A549 (cell line): ENCODE measurements around the gene CCDC197. TPM values are rescaled to one million over a fixed set of nuclear protein-coding genes. Genes with fewer than 3 reads are reported as not detected.

ENCODE experiments used
- ATAC-seq, 2 experiments: fragments of 200-7000 bp in 1 of 2; fragments of >200 bp in 1 of 2; cut with Nextera tagmentation in 1 of 2; cut with Tn5 transposase in 1 of 2; 3 replicates each; pipeline versions ENCODE4 v1.8.0 to v1.9.1; 2018 to 2020; ENCODE audit warnings: mild to moderate bottlenecking in 1 of 2, moderate library complexity in 1 of 2
- CTCF ChIA-PET: fragments of 300-600 bp; sonication (Branson Sonifier 250); formaldehyde crosslinking; extraction: SDS; loops from one replicate; lab custom pipeline; 2021; ENCODE audit warnings: antibody characterized with exemption, inconsistent platforms; lab: Yijun Ruan, JAX
- POLR2A ChIA-PET: fragments of 350-600 bp; formaldehyde crosslinking; extraction: SDS; loops from one replicate; lab custom pipeline; 2021; ENCODE audit warnings: antibody characterized with exemption, inconsistent platforms; lab: Yijun Ruan, JAX
- DNase-seq, 2 experiments: peaks; one replicate each; pipeline versions ENCODE4 v3.0.0 to v3.0.0-alpha.2; 2011 to 2016; ENCODE audit warnings: low read depth in 1 of 2, low spot score in 1 of 2
- FAIRE-seq: peaks from 2 replicates; lab custom pipeline; 2011; peaks lifted over from hg19 to GRCh38; lab: Jason Lieb, UNC
- H3K27ac ChIP-seq, 2 experiments: fragments of >200 bp; sonication (Bioruptor Twin); formaldehyde crosslinking; 3 replicates each; pipeline ENCODE4 v1.5.1; 2016 to 2017
- H3K4me1 ChIP-seq: fragments of >200 bp; sonication (Bioruptor Twin); formaldehyde crosslinking; 3 replicates; pipeline ENCODE4 v1.6.1; 2016
- H3K4me2 ChIP-seq: fragments of >200 bp; sonication (Bioruptor Twin); formaldehyde crosslinking; 3 replicates; pipeline ENCODE4 v1.6.1; 2016
- H3K4me3 ChIP-seq: fragments of >200 bp; sonication (Bioruptor Twin); formaldehyde crosslinking; 3 replicates; pipeline ENCODE4 v1.5.1; 2016
- H3K9me3 ChIP-seq: fragments of >200 bp; sonication (Bioruptor Twin); formaldehyde crosslinking; 3 replicates; pipeline ENCODE4 v1.6.1; 2016
- CBX2 ChIP-seq: fragments of 200-600 bp; sonication (generic); IDR thresholded peaks from 2 replicates; pipeline ENCODE4 v1.6.1; 2016; ENCODE audit warnings: low read depth, mild to moderate bottlenecking, borderline replicate concordance
- CEBPB ChIP-seq, 2 experiments: fragments of >200 bp in 1 of 2; sonication (Bioruptor Twin) in 1 of 2; formaldehyde crosslinking in 1 of 2; IDR thresholded peaks; 2 replicates each; pipeline ENCODE4 v1.6.1; 2012 to 2016
- EHMT2 ChIP-seq: fragments of 200-600 bp; sonication (generic); IDR thresholded peaks from 2 replicates; pipeline ENCODE4 v1.6.1; 2016; ENCODE audit warnings: antibody characterized with exemption, low read depth, mild to moderate bottlenecking, moderate library complexity
- FOXS1 ChIP-seq: fragments of 250-450 bp; sonication (Bioruptor Pico); IDR thresholded peaks from 2 replicates; pipeline ENCODE4 v1.5.0; 2020; ENCODE audit warnings: mild to moderate bottlenecking, moderate library complexity
- GATA3 ChIP-seq: IDR thresholded peaks from 2 replicates; pipeline ENCODE4 v1.6.1; 2012; ENCODE audit warnings: borderline replicate concordance
- HDAC2 ChIP-seq: fragments of 200-600 bp; sonication (generic); IDR thresholded peaks from 2 replicates; pipeline ENCODE4 v1.6.1; 2016
- HEYL ChIP-seq: fragments of 250-450 bp; sonication (Bioruptor Pico); IDR thresholded peaks from 2 replicates; pipeline ENCODE4 v1.8.0; 2021; ENCODE audit warnings: mild to moderate bottlenecking, moderate library complexity
- HOXA7 ChIP-seq: fragments of 250-450 bp; sonication (Bioruptor Pico); IDR thresholded peaks from 2 replicates; pipeline ENCODE4 v1.5.0; 2020; ENCODE audit warnings: mild to moderate bottlenecking, moderate library complexity
- HOXB13 ChIP-seq: fragments of 250-450 bp; sonication (Bioruptor Pico); IDR thresholded peaks from 2 replicates; pipeline ENCODE4 v1.5.0; 2020; ENCODE audit warnings: low read depth, mild to moderate bottlenecking, moderate library complexity
- KDM5A ChIP-seq: fragments of 200-600 bp; sonication (generic); IDR thresholded peaks from 2 replicates; pipeline ENCODE4 v1.6.1; 2016; ENCODE audit warnings: antibody characterized with exemption, mild to moderate bottlenecking
- MAFK ChIP-seq: fragments of 450-650 bp; IDR thresholded peaks from 2 replicates; pipeline ENCODE4 v1.6.1; 2014; ENCODE audit not compliant: partially characterized antibody
- MYC ChIP-seq: IDR thresholded peaks from 2 replicates; pipeline ENCODE4 v1.6.1; 2012; ENCODE audit warnings: mild to moderate bottlenecking, inconsistent platforms, low read length, improper control_type of control experiment, borderline replicate concordance
- NR3C1 ChIP-seq: fragments of >200 bp; sonication (Bioruptor Twin); formaldehyde crosslinking; IDR thresholded peaks from 3 replicates; pipeline ENCODE4 v1.6.1; 2017
- POLR2AphosphoS2 ChIP-seq: conservative IDR thresholded peaks from 2 replicates; pipeline ENCODE4 v1.6.1; 2012; ENCODE audit warnings: low read length, improper control_type of control experiment, inconsistent platforms
- RAD21 ChIP-seq, 2 experiments: fragments of >200 bp in 1 of 2; sonication (Bioruptor Twin) in 1 of 2; formaldehyde crosslinking in 1 of 2; IDR thresholded peaks in 1 of 2; conservative IDR thresholded peaks in 1 of 2; 2 replicates in 1 of 2; 3 replicates in 1 of 2; pipeline ENCODE4 v1.6.1; 2012 to 2018; ENCODE audit warnings: inconsistent platforms in 1 of 2
- RCOR1 ChIP-seq: fragments of 150-350 bp; IDR thresholded peaks from 2 replicates; pipeline ENCODE4 v1.6.1; 2014; ENCODE audit warnings: antibody characterized with exemption, low read length, low read depth
- RFX5 ChIP-seq: fragments of 450-650 bp; IDR thresholded peaks from 2 replicates; pipeline ENCODE4 v1.7.1; 2014; ENCODE audit warnings: antibody characterized with exemption, mild to moderate bottlenecking, moderate library complexity
- RNF2 ChIP-seq: fragments of 200-600 bp; sonication (generic); IDR thresholded peaks from 2 replicates; pipeline ENCODE4 v1.6.1; 2016; ENCODE audit warnings: low read depth, mild to moderate bottlenecking, antibody characterized with exemption, moderate library complexity, borderline replicate concordance
- SMC3 ChIP-seq: fragments of >200 bp; sonication (Bioruptor Twin); formaldehyde crosslinking; IDR thresholded peaks from 3 replicates; pipeline ENCODE4 v1.6.1; 2018; ENCODE audit warnings: inconsistent platforms
- SREBF2 ChIP-seq: fragments of 450-650 bp; IDR thresholded peaks from 2 replicates; pipeline ENCODE4 v1.6.1; 2014; ENCODE audit warnings: mild to moderate bottlenecking, moderate library complexity
- ZFP36 ChIP-seq: fragments of 450-650 bp; IDR thresholded peaks from 2 replicates; pipeline ENCODE4 v1.6.1; 2014; ENCODE audit warnings: borderline replicate concordance; ENCODE audit not compliant: partially characterized antibody
- WGBS: methylation state at CpG from one replicate; pipeline ENCODE4 v1.1.6; 2017; ENCODE audit errors: missing lambda C conversion rate; 5-methylcytosine and 5-hydroxymethylcytosine counted together
- polyA plus RNA-seq, 4 experiments: library from polyadenylated mRNA; depleted of rRNA in 3 of 4; stranded (reverse); fragments of >200 nt; fragmentation: RNase III in 1 of 4; extraction: RNeasy Plus Mini Kit Qiagen cat#74134 plus additional on column Dnase treatment in 1 of 4; gene quantifications; 2 replicates in 3 of 4; 3 replicates in 1 of 4; pipeline ENCODE4 v1.2.3, GENCODE V29; 2011 to 2017
- TF ChIP-seq, protein P1 (sequence below): fragments of 450-650 bp; IDR thresholded peaks from 2 replicates; pipeline ENCODE4 v1.6.1; 2014; ENCODE audit warnings: antibody characterized with exemption
- TF ChIP-seq, protein P2 (sequence below): fragments of >200 bp; sonication (Bioruptor Twin); formaldehyde crosslinking; IDR thresholded peaks from 3 replicates; pipeline ENCODE4 v1.5.1; 2016

Gene CCDC197
- polyA plus RNA-seq, 2 of the 4 experiments (the other 2 are of a cell fraction) = not detected

DNA sequence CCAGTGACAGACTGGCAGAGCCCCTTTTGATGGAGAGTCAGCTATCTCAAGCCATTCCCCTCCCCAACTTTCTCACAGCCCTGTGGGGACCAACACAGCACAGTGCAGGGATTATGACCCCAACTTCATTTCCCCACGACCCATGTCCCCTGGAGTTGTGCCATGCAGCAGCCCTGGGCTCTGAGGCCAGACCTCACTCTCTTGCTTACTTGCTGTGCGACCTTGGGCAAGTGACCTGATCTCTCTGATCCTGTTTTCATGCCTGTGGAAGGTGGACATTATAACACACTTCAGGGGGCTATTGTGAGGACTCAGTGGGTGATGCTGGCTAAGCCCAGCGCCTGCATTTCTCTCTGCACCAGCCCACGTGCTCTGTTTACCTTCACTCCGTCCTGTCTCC, 43.1 kb downstream of the CCDC197 start (continued):
- TF ChIP-seq MYC (no peak), EHMT2 (no peak), RFX5 (no peak), RNF2 (no peak), GATA3 (no peak)

DNA sequence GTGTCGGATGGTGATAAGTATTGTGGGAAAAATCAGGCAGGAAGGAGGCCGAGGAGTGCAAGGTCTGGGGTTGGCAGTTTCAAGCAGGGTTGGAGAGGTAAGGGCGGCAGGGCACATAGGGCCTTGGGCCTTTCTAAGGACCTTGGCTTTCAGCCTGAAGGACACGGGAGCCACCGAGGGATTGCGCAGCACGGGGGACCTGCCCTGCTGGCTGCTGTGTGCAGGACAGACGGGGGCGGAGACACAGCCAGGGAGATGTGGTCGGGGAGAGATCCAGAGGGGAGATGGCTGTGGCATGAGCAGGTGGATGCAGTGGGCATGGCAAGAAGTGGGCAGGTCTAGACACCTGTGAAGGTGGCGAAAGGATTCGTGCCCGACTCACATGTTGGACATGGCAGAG, 43.7 kb downstream of the CCDC197 start:
- WGBS = 82% methylated on average over 13 of the region's 13 CpGs
- no peak for ATAC-seq
- CTCF ChIA-PET = interaction anchor here (1.0 to 2.2 kb wide), 3 partner anchors 96 to 140 kb away, joined by 3 to 6 read pairs (median 6); no protein-coding TSS in a partner anchor
- no peaks in the 10 kb centered on the region for H3K9me3 ChIP-seq
- no peak for TF ChIP-seq HDAC2
- TF ChIP-seq, all 56 proteins: peak for 0
- H3K4me1 ChIP-seq = no peaks in the 10 kb centered on the region
- no peak overlapping the region for H3K27ac ChIP-seq
- FAIRE-seq = no peak
- DNase-seq = no peak
- no peak overlapping the region for H3K4me2 ChIP-seq
- H3K4me3 ChIP-seq = no peak overlapping the region
- POLR2A ChIA-PET = no interaction called here

DNA sequence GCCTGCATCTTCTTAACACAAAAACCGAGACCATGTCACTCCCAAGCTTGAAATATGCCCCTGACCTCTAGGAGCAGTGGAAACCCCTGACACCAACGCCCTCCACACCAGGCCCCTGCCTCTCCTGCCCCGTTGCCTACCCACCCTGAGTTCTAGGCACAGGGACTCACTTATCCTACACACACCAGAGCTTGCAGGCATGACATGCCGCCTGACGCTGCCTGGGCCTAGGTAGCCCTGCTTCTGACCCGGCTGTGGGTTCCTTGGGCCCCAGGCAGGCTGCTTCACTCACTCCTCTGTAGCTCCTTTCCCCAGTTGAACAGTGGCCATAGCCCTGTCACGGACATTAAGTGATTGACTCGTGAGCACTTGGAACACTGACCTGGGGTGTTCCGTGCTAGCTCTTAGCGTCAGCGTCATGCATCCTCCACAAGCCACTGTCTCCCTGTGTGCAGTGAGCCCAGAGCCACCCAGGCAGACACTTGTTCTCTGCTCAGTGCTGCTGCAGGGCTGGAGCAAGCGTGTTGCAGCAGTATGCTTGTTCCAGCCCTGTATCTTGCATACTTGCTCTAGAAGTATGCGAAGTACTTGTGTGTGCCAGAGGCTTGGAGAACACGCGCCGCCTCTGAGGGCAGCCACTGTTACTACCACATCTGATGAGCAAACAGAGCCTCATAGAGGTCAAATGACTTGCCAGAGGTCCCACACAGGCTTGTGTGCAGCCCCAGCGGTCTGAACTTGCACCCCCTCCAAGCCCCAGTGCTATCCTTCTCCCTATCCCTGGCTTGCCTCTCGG, 44.6 kb downstream of the CCDC197 start:
- WGBS = 83% methylated on average over 18 of the region's 18 CpGs
- POLR2A ChIA-PET = no interaction called here
- TF ChIP-seq SMC3 = no peak
- TF ChIP-seq RNF2 = no peak
- TF ChIP-seq CEBPB (IDR thresholded peaks at IDR 0.05) = no peak
- no peak for TF ChIP-seq RCOR1
- Histone ChIP-seq H3K27ac (no peak overlapping the region), H3K4me1 (no peaks in the 10 kb centered on the region), H3K4me2 (no peak overlapping the region), H3K4me3 (no peak overlapping the region), H3K9me3 (no peaks in the 10 kb centered on the region)
- no peak for FAIRE-seq
- CTCF ChIA-PET = interaction anchor here (0.7 to 1.5 kb wide), 4 partner anchors 13 to 139 kb away, joined by 3 to 6 read pairs (median 4); no protein-coding TSS in a partner anchor
- peak; percentile 8 to 15; a peak in 3 of 6 replicates for ATAC-seq
- DNase-seq = no peak

DNA sequence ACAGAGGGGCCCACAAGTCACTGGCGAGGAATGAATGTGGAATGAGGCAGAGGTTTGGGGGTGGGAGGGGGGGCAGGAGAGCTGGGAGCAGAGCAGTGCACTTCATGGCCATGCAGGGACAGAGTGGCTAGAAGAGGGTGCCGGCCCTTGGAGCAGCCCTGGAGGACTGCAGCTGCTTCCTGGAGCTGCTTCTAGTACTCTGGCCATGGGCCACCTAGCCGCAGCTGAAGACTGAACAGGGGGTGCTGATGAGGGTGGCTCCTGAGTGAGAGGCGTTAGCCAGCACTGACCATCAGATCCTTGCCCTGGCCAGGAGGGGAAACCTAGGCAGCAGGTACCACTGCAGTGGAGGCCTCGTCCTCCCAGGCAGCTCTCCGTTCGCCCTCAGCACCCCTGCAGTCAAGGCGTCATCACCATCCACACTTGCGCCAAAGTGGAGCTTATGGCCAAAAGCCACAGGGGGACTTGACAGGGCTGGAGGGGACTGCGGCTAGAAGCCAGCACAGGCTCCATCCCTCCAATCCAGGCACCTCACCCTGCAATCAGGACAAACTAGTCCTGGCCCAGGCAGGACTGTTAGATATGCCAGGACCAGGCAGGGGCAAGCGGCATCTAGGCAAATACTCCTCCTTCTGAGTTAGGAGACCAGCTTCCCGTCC, 45.5 kb downstream of the CCDC197 start:
- ChIA-PET POLR2A (no interaction called here), CTCF (interaction anchor here (0.7 to 1.5 kb wide), 4 partner anchors 9 to 103 kb away, joined by 3 to 4 read pairs (median 4); no protein-coding TSS in a partner anchor)
- no peak for DNase-seq
- 93% methylated on average over 10 of the region's 12 CpGs for WGBS
- Histone ChIP-seq H3K4me2 (no peak overlapping the region), H3K4me3 (no peak overlapping the region), H3K4me1 (no peaks in the 10 kb centered on the region), H3K27ac (no peak overlapping the region), H3K9me3 (no peaks in the 10 kb centered on the region)
- peak; percentile 4 to 12; a peak in 2 of 6 replicates for ATAC-seq
- no peak for TF ChIP-seq HOXA7 (CRISPR knock-in tag)
- no peak for TF ChIP-seq CBX2
- TF ChIP-seq, protein P1, sequence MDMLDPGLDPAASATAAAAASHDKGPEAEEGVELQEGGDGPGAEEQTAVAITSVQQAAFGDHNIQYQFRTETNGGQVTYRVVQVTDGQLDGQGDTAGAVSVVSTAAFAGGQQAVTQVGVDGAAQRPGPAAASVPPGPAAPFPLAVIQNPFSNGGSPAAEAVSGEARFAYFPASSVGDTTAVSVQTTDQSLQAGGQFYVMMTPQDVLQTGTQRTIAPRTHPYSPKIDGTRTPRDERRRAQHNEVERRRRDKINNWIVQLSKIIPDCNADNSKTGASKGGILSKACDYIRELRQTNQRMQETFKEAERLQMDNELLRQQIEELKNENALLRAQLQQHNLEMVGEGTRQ = no peak
- no peak for TF ChIP-seq RFX5
- FAIRE-seq = no peak

DNA sequence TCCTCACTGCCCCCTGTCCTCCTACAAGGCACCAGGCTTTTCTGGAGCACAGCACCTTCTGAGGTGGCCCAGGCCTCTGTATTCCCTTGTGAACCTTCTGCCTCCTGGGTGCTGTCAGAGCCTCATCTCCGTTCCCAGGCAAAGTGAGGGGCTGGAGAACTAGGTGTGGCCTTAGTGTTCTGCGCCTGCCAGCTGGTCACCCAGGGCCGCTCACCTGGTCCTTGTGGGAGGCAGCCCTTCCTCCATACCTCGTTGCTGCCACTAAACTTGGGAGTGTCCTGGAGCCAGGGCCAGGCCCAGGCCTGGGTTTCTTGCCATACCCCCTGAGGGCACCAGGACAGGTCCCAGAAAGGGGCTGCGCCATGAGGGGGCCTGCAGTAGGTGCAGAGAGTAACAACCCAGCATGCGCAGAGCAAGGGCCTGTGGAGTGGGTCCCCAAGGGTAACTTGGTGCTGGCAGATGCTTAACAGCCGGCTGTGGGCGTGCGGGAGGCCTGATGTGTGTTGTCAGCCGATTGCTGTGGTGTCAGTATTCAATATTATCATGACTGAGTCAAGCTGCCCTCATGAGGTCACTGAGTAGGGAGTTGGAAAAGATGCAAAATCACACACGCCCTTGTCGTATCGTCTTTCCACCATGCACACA, 46.1 kb downstream of the CCDC197 start:
- Histone ChIP-seq H3K4me2 (no peak overlapping the region), H3K27ac (no peak overlapping the region), H3K9me3 (no peaks in the 10 kb centered on the region), H3K4me3 (no peak overlapping the region), H3K4me1 (no peaks in the 10 kb centered on the region)
- FAIRE-seq (no peak), ATAC-seq (no peak), DNase-seq (no peak)
- WGBS = 90% methylated on average over 13 of the region's 13 CpGs
- POLR2A ChIA-PET = no interaction called here
- CTCF ChIA-PET = interaction anchor here (0.8 to 1.5 kb wide), 3 partner anchors 9 to 103 kb away, joined by 3 to 4 read pairs (median 4); no protein-coding TSS in a partner anchor
- TF ChIP-seq MYC = no peak
- TF ChIP-seq FOXS1 = no peak
- TF ChIP-seq HOXB13 (CRISPR knock-in tag) = no peak
- TF ChIP-seq NR3C1 = no peak
- TF ChIP-seq MAFK = no peak
- no peak for TF ChIP-seq RFX5
- no peak for TF ChIP-seq RCOR1
- TF ChIP-seq, protein P2, sequence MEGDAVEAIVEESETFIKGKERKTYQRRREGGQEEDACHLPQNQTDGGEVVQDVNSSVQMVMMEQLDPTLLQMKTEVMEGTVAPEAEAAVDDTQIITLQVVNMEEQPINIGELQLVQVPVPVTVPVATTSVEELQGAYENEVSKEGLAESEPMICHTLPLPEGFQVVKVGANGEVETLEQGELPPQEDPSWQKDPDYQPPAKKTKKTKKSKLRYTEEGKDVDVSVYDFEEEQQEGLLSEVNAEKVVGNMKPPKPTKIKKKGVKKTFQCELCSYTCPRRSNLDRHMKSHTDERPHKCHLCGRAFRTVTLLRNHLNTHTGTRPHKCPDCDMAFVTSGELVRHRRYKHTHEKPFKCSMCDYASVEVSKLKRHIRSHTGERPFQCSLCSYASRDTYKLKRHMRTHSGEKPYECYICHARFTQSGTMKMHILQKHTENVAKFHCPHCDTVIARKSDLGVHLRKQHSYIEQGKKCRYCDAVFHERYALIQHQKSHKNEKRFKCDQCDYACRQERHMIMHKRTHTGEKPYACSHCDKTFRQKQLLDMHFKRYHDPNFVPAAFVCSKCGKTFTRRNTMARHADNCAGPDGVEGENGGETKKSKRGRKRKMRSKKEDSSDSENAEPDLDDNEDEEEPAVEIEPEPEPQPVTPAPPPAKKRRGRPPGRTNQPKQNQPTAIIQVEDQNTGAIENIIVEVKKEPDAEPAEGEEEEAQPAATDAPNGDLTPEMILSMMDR = no peak
- no peak for TF ChIP-seq RAD21 (conservative IDR thresholded peaks at IDR 0.05 in 1 of 2, IDR thresholded peaks at IDR 0.05 in 1 of 2)
- TF ChIP-seq SREBF2 = no peak
- TF ChIP-seq KDM5A = no peak
- TF ChIP-seq ZFP36 = no peak
- no peak for TF ChIP-seq HEYL (CRISPR knock-in tag)
- no peak for TF ChIP-seq POLR2AphosphoS2
